Mesothelial cell of epicardium (in vitro differentiated cells): Measurements from ENCODE around the gene ODAM. TPM values are rescaled to one million over a fixed set of nuclear protein-coding genes. Genes with fewer than 3 reads are reported as not detected.
"Not testable (repeated sequence)": the region's sequence is repeated elsewhere in the genome, so short reads cannot be mapped to it uniquely, and the experiment has no call there.

ENCODE experiments used
- DNase-seq, 2 experiments: peaks; one replicate each; pipeline ENCODE4 v3.0.0; 2021; ENCODE audit warnings: low spot score in 2 of 2; ENCODE audit not compliant: unreplicated experiment in 2 of 2
- H3K27ac Mint-ChIP-seq: 2 replicates; pipeline ENCODE4 v1.8.0; 2021; ENCODE audit warnings: mixed read lengths
- H3K27me3 Mint-ChIP-seq: 2 replicates; pipeline ENCODE4 v1.8.0; 2021; ENCODE audit warnings: low read depth, mixed read lengths
- H3K36me3 Mint-ChIP-seq: 2 replicates; pipeline ENCODE4 v1.8.0; 2021; ENCODE audit warnings: mixed read lengths
- H3K4me1 Mint-ChIP-seq: 2 replicates; pipeline ENCODE4 v1.8.0; 2021; ENCODE audit warnings: mixed read lengths
- H3K4me3 Mint-ChIP-seq: 2 replicates; pipeline ENCODE4 v1.8.0; 2021; ENCODE audit warnings: mild to moderate bottlenecking, moderate library complexity, mixed read lengths
- H3K9me3 Mint-ChIP-seq: 2 replicates; pipeline ENCODE4 v1.8.0; 2021; ENCODE audit warnings: mixed read lengths
- total RNA-seq: library from RNA; stranded (reverse); gene quantifications from 3 replicates; pipeline ENCODE4 v1.2.1, GENCODE V29; 2021
- TF ChIP-seq, protein P1 (sequence below): fragments of 200-600 bp; sonication (generic); IDR thresholded peaks from one replicate; pipeline ENCODE4 v1.5.0; 2021; ENCODE audit warnings: antibody characterized with exemption; ENCODE audit not compliant: unreplicated experiment

The ODAM gene
- total RNA-seq, 1 donor from 2014 or later, result 3.2 TPM

DNA sequence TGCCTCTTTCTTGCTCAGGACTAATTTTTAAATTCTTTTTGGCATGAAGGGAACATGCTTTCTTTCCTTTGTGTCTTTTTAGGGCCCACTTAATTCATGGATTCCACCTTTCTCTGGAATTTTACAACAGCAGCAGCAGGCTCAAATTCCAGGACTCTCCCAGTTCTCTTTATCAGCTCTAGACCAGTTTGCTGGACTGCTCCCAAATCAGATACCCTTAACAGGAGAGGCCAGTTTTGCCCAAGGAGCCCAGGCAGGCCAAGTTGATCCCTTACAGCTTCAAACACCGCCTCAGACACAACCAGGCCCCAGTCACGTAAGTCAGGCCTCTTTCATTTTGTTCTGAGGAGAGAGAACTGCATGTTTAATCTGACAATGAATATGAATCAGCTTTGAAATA is 2.3 kb downstream of the ODAM start:
- peak in 1 of 2 experiments; percentile 40 for DNase-seq
- H3K4me3 Mint-ChIP-seq, result no peak overlapping the region
- H3K36me3 Mint-ChIP-seq, result no peaks in the 10 kb centered on the region
- H3K4me1 Mint-ChIP-seq, result peaks cover 22% of the 10 kb centered on the region
- no peaks in the 10 kb centered on the region for H3K9me3 Mint-ChIP-seq
- H3K27ac Mint-ChIP-seq, result peak overlapping the region; percentile 96
- no peaks in the 10 kb centered on the region for H3K27me3 Mint-ChIP-seq
- TF ChIP-seq, protein P1, sequence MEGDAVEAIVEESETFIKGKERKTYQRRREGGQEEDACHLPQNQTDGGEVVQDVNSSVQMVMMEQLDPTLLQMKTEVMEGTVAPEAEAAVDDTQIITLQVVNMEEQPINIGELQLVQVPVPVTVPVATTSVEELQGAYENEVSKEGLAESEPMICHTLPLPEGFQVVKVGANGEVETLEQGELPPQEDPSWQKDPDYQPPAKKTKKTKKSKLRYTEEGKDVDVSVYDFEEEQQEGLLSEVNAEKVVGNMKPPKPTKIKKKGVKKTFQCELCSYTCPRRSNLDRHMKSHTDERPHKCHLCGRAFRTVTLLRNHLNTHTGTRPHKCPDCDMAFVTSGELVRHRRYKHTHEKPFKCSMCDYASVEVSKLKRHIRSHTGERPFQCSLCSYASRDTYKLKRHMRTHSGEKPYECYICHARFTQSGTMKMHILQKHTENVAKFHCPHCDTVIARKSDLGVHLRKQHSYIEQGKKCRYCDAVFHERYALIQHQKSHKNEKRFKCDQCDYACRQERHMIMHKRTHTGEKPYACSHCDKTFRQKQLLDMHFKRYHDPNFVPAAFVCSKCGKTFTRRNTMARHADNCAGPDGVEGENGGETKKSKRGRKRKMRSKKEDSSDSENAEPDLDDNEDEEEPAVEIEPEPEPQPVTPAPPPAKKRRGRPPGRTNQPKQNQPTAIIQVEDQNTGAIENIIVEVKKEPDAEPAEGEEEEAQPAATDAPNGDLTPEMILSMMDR, result no peak

DNA sequence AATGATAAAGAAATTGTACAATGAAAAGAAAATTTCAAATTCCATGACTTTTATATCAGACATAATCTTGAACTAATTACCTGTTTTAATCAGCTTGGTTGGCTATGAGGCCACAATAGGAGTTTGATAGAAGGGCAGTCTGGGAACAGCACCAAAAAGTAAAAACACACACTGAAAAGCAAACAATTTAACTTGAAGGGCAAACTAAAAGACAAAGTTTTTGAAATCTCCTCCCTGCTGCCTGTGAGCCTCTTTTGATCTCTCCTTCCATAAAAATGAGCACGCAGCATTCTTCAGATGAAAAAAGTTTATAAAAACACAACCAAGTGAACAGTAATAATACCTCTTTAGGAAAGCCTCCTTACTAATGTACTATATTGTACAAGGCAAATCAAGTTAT is 8.1 kb downstream of the ODAM start:
- Mint-ChIP-seq H3K27ac (no peak overlapping the region), H3K27me3 (peaks cover 4% of the 10 kb centered on the region), H3K4me1 (peaks cover 8% of the 10 kb centered on the region), H3K36me3 (no peaks in the 10 kb centered on the region), H3K9me3 (peaks cover 5% of the 10 kb centered on the region), H3K4me3 (no peak overlapping the region)
- no peak for DNase-seq
- TF ChIP-seq, protein P1, result no peak

DNA sequence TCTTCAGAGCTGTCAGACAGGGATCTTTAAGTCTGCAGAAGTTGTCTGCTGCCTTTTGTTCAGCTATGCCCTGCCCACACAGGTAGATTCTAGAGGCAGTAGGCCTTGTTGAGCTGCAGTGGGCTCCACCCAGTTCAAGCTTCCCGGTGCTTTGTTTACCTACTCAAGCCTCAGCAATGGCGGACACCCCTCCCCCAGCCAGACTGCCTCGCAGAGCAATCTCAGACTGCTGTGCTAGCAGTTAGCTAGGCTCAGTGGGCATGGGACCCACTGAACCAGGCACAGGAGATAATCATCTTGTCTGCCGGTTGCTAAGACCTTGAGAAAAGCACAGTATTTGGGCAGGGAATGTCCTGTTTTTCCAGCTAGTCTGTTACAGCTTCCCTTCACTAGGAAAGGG is 17.2 kb downstream of the ODAM start:
- H3K27me3 Mint-ChIP-seq, H3K4me3 Mint-ChIP-seq: not testable (repeated sequence)

DNA sequence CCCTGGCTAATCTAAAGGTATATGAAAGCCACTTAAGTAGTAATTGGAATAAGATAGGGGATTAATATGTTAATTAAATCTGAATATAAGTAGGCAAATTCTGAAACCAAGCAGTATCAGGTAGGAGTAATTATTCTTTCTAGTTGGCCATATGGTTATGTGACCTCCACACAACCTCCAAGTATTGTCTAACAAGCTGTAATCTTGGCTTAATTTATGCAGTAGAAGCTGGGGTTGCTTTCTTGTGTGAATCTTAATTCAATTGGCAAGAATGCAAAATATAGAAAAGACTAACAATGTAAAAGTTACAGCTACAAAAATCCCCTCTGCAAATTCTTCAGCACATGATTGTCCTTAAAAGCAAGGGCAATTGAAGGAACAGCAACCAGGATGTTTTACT is 20.6 kb downstream of the ODAM start:
- not testable (repeated sequence) for H3K4me1 Mint-ChIP-seq, H3K27ac Mint-ChIP-seq, H3K4me3 Mint-ChIP-seq, H3K27me3 Mint-ChIP-seq, DNase-seq, H3K36me3 Mint-ChIP-seq
- H3K9me3 Mint-ChIP-seq, result peaks cover 19% of the 10 kb centered on the region

More for the DNA sequence above, 17.2 kb downstream of the ODAM start:
- not testable (repeated sequence) for H3K36me3 Mint-ChIP-seq, DNase-seq, H3K4me1 Mint-ChIP-seq, H3K27ac Mint-ChIP-seq
- H3K9me3 Mint-ChIP-seq, result peaks cover 39% of the 10 kb centered on the region

DNA sequence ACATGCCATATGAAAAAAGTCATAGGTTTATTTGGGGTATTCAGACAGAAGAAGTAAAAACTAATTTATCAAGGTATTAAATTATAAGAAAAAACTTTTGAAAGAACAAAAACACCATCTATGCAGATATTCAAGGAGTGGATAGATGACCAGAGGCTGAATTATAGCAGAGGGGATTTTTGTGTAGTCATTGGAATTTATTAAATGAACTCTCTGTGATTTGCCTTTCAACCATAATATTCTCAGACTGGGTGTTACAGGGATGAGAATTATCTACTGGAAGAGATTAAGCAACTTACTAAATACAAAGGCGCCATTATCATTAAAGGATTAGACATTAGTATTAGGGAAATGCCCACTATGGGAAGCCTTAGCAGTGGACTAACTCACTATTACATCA is 21.0 kb downstream of the ODAM start:
- H3K27me3 Mint-ChIP-seq, result not testable (repeated sequence)

DNA sequence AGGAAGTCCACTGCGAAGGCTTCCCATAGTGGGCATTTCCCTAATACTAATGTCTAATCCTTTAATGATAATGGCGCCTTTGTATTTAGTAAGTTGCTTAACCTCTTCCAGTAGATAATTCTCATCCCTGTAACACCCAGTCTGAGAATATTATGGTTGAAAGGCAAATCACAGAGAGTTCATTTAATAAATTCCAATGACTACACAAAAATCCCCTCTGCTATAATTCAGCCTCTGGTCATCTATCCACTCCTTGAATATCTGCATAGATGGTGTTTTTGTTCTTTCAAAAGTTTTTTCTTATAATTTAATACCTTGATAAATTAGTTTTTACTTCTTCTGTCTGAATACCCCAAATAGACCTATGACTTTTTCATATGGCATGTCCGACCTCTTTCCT is 25.9 kb downstream of the ODAM start:
- not testable (repeated sequence) for H3K4me1 Mint-ChIP-seq, H3K4me3 Mint-ChIP-seq, H3K36me3 Mint-ChIP-seq, H3K27me3 Mint-ChIP-seq, DNase-seq, H3K9me3 Mint-ChIP-seq, H3K27ac Mint-ChIP-seq

More for the DNA sequence above, 21.0 kb downstream of the ODAM start:
- H3K27ac Mint-ChIP-seq, DNase-seq, H3K4me3 Mint-ChIP-seq, H3K36me3 Mint-ChIP-seq, H3K4me1 Mint-ChIP-seq: not testable (repeated sequence)
- H3K9me3 Mint-ChIP-seq, result peaks cover 15% of the 10 kb centered on the region

DNA sequence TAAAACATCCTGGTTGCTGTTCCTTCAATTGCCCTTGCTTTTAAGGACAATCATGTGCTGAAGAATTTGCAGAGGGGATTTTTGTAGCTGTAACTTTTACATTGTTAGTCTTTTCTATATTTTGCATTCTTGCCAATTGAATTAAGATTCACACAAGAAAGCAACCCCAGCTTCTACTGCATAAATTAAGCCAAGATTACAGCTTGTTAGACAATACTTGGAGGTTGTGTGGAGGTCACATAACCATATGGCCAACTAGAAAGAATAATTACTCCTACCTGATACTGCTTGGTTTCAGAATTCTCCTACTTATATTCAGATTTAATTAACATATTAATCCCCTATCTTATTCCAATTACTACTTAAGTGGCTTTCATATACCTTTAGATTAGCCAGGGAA is 26.3 kb downstream of the ODAM start:
- H3K27me3 Mint-ChIP-seq, H3K27ac Mint-ChIP-seq, H3K9me3 Mint-ChIP-seq, DNase-seq, H3K4me3 Mint-ChIP-seq, H3K36me3 Mint-ChIP-seq: not testable (repeated sequence)
- peaks cover 10% of the 10 kb centered on the region for H3K4me1 Mint-ChIP-seq

DNA sequence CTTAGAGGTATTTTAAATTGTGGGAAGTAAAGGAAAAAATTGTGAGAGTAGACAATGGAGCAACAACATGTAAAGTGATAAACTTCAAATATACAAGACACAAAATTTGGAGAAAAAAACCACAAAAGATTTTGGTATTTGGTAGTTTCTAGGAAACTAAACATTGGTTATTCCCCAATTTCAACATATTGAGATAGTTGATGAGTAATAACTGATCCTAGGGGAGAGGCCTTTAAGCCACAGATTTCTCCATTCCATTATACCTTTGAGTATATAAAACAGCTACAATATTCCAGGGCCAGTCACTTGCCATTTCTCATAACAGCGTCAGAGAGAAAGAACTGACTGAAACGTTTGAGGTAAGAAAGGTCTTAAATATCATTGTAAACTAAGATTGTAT is 30.3 kb downstream of the ODAM start, which contains the start of gene FDCSP:
TSS of gene FDCSP (plus strand) at position 301 of the 400 bp plus-strand sequence. CDS start 5,071 bp downstream, outside the sequence.
- TF ChIP-seq, protein P1, result no peak
- H3K36me3 Mint-ChIP-seq, result no peaks in the 10 kb centered on the region
- DNase-seq, result no peak
- H3K9me3 Mint-ChIP-seq, result peaks cover 3% of the 10 kb centered on the region
- peaks cover 26% of the 10 kb centered on the region for H3K4me1 Mint-ChIP-seq
- no peak within 1 kb of the TSS for H3K4me3 Mint-ChIP-seq
- peak within 1 kb of the TSS; percentile 69 for H3K27ac Mint-ChIP-seq
- peaks cover 3% of the 10 kb centered on the region for H3K27me3 Mint-ChIP-seq
